Measurements from ENCODE around the gene SCML1. TPM values are rescaled to one million over a fixed set of nuclear protein-coding genes. Genes with fewer than 3 reads are reported as not detected.

The SCML1 gene
- total RNA-seq, 1 experiment from 2014 or later = 7.0 TPM

- CTCF ChIA-PET = no interaction called here
- DNase-seq (ENCODE audit: low read depth, low spot score) (no peak), ATAC-seq (no peak)
- POLR2A ChIA-PET = no interaction called here
- Histone ChIP-seq H3K27ac (ENCODE audit: low read length) (no peak overlapping the region), H3K9me3 (ENCODE audit: control insufficient read depth, insufficient read depth, low read depth, low read length) (no peaks in the 10 kb centered on the region), H3K27me3 (ENCODE audit: control insufficient read depth, insufficient read depth, low read length) (no peaks in the 10 kb centered on the region), H3K36me3 (ENCODE audit: control insufficient read depth, insufficient read depth, low read length) (no peaks in the 10 kb centered on the region), H3K4me3 (ENCODE audit: low read depth in 2 of 2, low read length in 2 of 2) (no peak overlapping the region), H3K4me1 (ENCODE audit: control insufficient read depth, insufficient read depth, low read length) (no peaks in the 10 kb centered on the region)
- BruUV-seq (replicated peaks) = no TSS peak
- intact Hi-C loops (cut with micrococcal nuclease; ENCODE audit: unreplicated experiment) = no loop called here
- in situ Hi-C loops (cut with HindIII; ENCODE audit: low pct_unique_long_range_greater_than_20kb, low sequenced_read_pairs) = no loop called here
- TF ChIP-seq, protein P1, sequence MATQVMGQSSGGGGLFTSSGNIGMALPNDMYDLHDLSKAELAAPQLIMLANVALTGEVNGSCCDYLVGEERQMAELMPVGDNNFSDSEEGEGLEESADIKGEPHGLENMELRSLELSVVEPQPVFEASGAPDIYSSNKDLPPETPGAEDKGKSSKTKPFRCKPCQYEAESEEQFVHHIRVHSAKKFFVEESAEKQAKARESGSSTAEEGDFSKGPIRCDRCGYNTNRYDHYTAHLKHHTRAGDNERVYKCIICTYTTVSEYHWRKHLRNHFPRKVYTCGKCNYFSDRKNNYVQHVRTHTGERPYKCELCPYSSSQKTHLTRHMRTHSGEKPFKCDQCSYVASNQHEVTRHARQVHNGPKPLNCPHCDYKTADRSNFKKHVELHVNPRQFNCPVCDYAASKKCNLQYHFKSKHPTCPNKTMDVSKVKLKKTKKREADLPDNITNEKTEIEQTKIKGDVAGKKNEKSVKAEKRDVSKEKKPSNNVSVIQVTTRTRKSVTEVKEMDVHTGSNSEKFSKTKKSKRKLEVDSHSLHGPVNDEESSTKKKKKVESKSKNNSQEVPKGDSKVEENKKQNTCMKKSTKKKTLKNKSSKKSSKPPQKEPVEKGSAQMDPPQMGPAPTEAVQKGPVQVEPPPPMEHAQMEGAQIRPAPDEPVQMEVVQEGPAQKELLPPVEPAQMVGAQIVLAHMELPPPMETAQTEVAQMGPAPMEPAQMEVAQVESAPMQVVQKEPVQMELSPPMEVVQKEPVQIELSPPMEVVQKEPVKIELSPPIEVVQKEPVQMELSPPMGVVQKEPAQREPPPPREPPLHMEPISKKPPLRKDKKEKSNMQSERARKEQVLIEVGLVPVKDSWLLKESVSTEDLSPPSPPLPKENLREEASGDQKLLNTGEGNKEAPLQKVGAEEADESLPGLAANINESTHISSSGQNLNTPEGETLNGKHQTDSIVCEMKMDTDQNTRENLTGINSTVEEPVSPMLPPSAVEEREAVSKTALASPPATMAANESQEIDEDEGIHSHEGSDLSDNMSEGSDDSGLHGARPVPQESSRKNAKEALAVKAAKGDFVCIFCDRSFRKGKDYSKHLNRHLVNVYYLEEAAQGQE (IDR thresholded peaks at IDR 0.05; ENCODE audit: insufficient read depth in 1 of 2, low read depth in 2 of 2, low read length in 1 of 2) = no peak
- TF ChIP-seq POLR2AphosphoS5 (IDR thresholded peaks at IDR 0.05; ENCODE audit: low read depth, low read length) = no peak
- TF ChIP-seq, protein P2, sequence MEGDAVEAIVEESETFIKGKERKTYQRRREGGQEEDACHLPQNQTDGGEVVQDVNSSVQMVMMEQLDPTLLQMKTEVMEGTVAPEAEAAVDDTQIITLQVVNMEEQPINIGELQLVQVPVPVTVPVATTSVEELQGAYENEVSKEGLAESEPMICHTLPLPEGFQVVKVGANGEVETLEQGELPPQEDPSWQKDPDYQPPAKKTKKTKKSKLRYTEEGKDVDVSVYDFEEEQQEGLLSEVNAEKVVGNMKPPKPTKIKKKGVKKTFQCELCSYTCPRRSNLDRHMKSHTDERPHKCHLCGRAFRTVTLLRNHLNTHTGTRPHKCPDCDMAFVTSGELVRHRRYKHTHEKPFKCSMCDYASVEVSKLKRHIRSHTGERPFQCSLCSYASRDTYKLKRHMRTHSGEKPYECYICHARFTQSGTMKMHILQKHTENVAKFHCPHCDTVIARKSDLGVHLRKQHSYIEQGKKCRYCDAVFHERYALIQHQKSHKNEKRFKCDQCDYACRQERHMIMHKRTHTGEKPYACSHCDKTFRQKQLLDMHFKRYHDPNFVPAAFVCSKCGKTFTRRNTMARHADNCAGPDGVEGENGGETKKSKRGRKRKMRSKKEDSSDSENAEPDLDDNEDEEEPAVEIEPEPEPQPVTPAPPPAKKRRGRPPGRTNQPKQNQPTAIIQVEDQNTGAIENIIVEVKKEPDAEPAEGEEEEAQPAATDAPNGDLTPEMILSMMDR (IDR thresholded peaks at IDR 0.05) = no peak
- TF ChIP-seq SIN3A (IDR thresholded peaks at IDR 0.05; ENCODE audit: borderline replicate concordance, insufficient read depth, low read depth, low read length) = no peak
- TF ChIP-seq TCF7L2 (IDR thresholded peaks at IDR 0.05; ENCODE audit: low read depth, low read length) = no peak
These were observed 13.1 kb downstream of the SCML1 start for GRCh38 chrX:17750436-17750835.

DNA sequence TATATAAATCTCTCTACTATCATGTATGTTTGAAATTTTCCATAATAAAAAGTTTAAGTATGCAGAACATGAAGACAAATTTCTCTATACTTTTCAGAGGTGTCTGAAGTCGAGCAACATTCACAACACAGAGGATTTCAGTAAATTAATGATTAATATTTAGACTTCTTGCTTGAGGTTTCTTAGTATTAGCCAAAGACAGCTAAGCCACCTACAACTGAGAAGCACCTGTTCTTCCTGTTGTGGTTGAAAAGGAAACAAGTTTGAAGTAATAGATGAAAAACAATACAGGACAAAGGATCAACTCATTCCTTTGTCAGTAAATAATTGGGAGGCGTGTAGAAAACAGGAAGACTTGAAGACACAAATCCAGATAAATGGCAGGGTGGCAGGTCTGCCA, 21.1 kb downstream of the SCML1 start:
- intact Hi-C loops (cut with micrococcal nuclease; ENCODE audit: unreplicated experiment) (no loop called here), in situ Hi-C loops (cut with HindIII; ENCODE audit: low pct_unique_long_range_greater_than_20kb, low sequenced_read_pairs) (no loop called here)
- no TSS peak for BruUV-seq (replicated peaks)
- Histone ChIP-seq H3K4me3 (ENCODE audit: low read depth in 2 of 2, low read length in 2 of 2) (no peak overlapping the region), H3K27me3 (ENCODE audit: control insufficient read depth, insufficient read depth, low read length) (no peaks in the 10 kb centered on the region), H3K4me1 (ENCODE audit: control insufficient read depth, insufficient read depth, low read length) (no peaks in the 10 kb centered on the region), H3K27ac (ENCODE audit: low read length) (no peak overlapping the region), H3K36me3 (ENCODE audit: control insufficient read depth, insufficient read depth, low read length) (no peaks in the 10 kb centered on the region), H3K9me3 (ENCODE audit: control insufficient read depth, insufficient read depth, low read depth, low read length) (no peaks in the 10 kb centered on the region)
- ChIA-PET POLR2A (no interaction called here), CTCF (no interaction called here)
- TF ChIP-seq, protein P2 (IDR thresholded peaks at IDR 0.05) = no peak
- TF ChIP-seq TCF7L2 (IDR thresholded peaks at IDR 0.05; ENCODE audit: low read depth, low read length) = no peak
- no peak for TF ChIP-seq POLR2AphosphoS5 (IDR thresholded peaks at IDR 0.05; ENCODE audit: low read depth, low read length)
- no peak for TF ChIP-seq SIN3A (IDR thresholded peaks at IDR 0.05; ENCODE audit: borderline replicate concordance, insufficient read depth, low read depth, low read length)
- TF ChIP-seq, protein P1 (IDR thresholded peaks at IDR 0.05; ENCODE audit: insufficient read depth in 1 of 2, low read depth in 2 of 2, low read length in 1 of 2) = no peak
- DNase-seq (ENCODE audit: low read depth, low spot score) = no peak
- no peak for ATAC-seq

All from Panc1 (cell line).